Measurements from ENCODE around the gene SEC14L5.
A peak's percentile ranks its signal among the peaks of the same experiment; 100 is the strongest.

The SEC14L5 gene

GRCh38 chr16:5028950-5029475 lies 70.9 kb downstream of the SEC14L5 start:
- H3K27me3 ChIP-seq (ENCODE audit: insufficient read depth, low read length): no peaks in the 10 kb centered on the region
- no peak for DNase-seq
- no peak overlapping the region for H2AFZ ChIP-seq (ENCODE audit: insufficient read depth, low read length, poor library complexity)
- peaks cover 1% of the 10 kb centered on the region for H3K9me3 ChIP-seq (ENCODE audit: insufficient read depth, low read depth, low read length)
- no peak overlapping the region for H3K18ac ChIP-seq (ENCODE audit: low read length)
- no peak overlapping the region for H3K9ac ChIP-seq (ENCODE audit: low read length)
- peaks cover 7% of the 10 kb centered on the region for H3K79me2 ChIP-seq (ENCODE audit: control insufficient read depth, insufficient read depth, low read length, poor library complexity)
- no peak overlapping the region for H2AK5ac ChIP-seq (ENCODE audit: low read length)
- no peak overlapping the region for H2BK12ac ChIP-seq (ENCODE audit: low read length)
- no peak overlapping the region for H3K4me2 ChIP-seq (ENCODE audit: low read length)
- no peak overlapping the region for H2BK120ac ChIP-seq (ENCODE audit: insufficient read depth, low read length, poor library complexity)
- no peak overlapping the region for H4K12ac ChIP-seq (ENCODE audit: low read depth, low read length)
- no peak overlapping the region for H3K23ac ChIP-seq (ENCODE audit: low read length)
- peaks cover 5 to 7% of the 10 kb centered on the region in 2 experiments for H3K4me1 ChIP-seq (ENCODE audit: control insufficient read depth in 1 of 2, insufficient read depth in 2 of 2, low read length in 2 of 2)
- H2BK5ac ChIP-seq (ENCODE audit: low read depth, low read length, poor library complexity): no peak overlapping the region
- no peak overlapping the region for H4K91ac ChIP-seq (ENCODE audit: low read depth, low read length)
- no peak overlapping the region for H3K27ac ChIP-seq (ENCODE audit: low read depth, low read length)
- H3K14ac ChIP-seq (ENCODE audit: low read length): no peak overlapping the region
- peaks cover 5% of the 10 kb centered on the region for H3K79me1 ChIP-seq (ENCODE audit: low read length)
- H3K36me3 ChIP-seq (ENCODE audit: control insufficient read depth in 1 of 2, insufficient read depth in 2 of 2, low read length in 2 of 2): peaks cover 2 to 6% of the 10 kb centered on the region in 2 experiments
- no peak overlapping the region for H3K4me3 ChIP-seq (ENCODE audit: low read depth, low read length)
- no CpG with 5 or more reads among the region's 18 CpGs for WGBS (ENCODE audit: extremely low coverage, insufficient coverage, insufficient read length)
- H4K8ac ChIP-seq (ENCODE audit: low read depth, low read length): no peak overlapping the region
- H3K4ac ChIP-seq (ENCODE audit: low read depth, low read length): no peak overlapping the region

GRCh38 chr16:5030251-5030870 lies 72.2 kb downstream of the SEC14L5 start:
- Histone ChIP-seq H3K79me1 (ENCODE audit: low read length) (peaks cover 5% of the 10 kb centered on the region), H3K14ac (ENCODE audit: low read length) (no peak overlapping the region), H3K36me3 (ENCODE audit: control insufficient read depth in 1 of 2, insufficient read depth in 2 of 2, low read length in 2 of 2) (peaks cover 2 to 6% of the 10 kb centered on the region in 2 experiments), H4K12ac (ENCODE audit: low read depth, low read length) (no peak overlapping the region), H2AK5ac (ENCODE audit: low read length) (no peak overlapping the region), H2AFZ (ENCODE audit: insufficient read depth, low read length, poor library complexity) (no peak overlapping the region), H3K18ac (ENCODE audit: low read length) (no peak overlapping the region), H2BK5ac (ENCODE audit: low read depth, low read length, poor library complexity) (no peak overlapping the region), H3K4me3 (ENCODE audit: low read depth, low read length) (no peak overlapping the region), H3K4ac (ENCODE audit: low read depth, low read length) (no peak overlapping the region), H3K79me2 (ENCODE audit: control insufficient read depth, insufficient read depth, low read length, poor library complexity) (peaks cover 7% of the 10 kb centered on the region), H4K91ac (ENCODE audit: low read depth, low read length) (no peak overlapping the region), H3K27ac (ENCODE audit: low read depth, low read length) (no peak overlapping the region), H3K4me1 (ENCODE audit: control insufficient read depth in 1 of 2, insufficient read depth in 2 of 2, low read length in 2 of 2) (peaks cover 5 to 7% of the 10 kb centered on the region in 2 experiments), H2BK120ac (ENCODE audit: insufficient read depth, low read length, poor library complexity) (no peak overlapping the region), H3K23ac (ENCODE audit: low read length) (no peak overlapping the region), H3K4me2 (ENCODE audit: low read length) (no peak overlapping the region), H3K9ac (ENCODE audit: low read length) (no peak overlapping the region), H4K8ac (ENCODE audit: low read depth, low read length) (no peak overlapping the region), H3K9me3 (ENCODE audit: insufficient read depth, low read depth, low read length) (peaks cover 1% of the 10 kb centered on the region), H2BK12ac (ENCODE audit: low read length) (no peak overlapping the region), H3K27me3 (ENCODE audit: insufficient read depth, low read length) (no peaks in the 10 kb centered on the region)
- WGBS (ENCODE audit: extremely low coverage, insufficient coverage, insufficient read length): no CpG with 5 or more reads among the region's 12 CpGs
- no peak for DNase-seq

GRCh38 chr16:5031601-5032000 lies 73.5 kb downstream of the SEC14L5 start:
- no peak overlapping the region for H3K4ac ChIP-seq (ENCODE audit: low read depth, low read length)
- WGBS (ENCODE audit: extremely low coverage, insufficient coverage, insufficient read length): no CpG with 5 or more reads among the region's 7 CpGs

GRCh38 chr16:5032748-5033167 lies 74.6 kb downstream of the SEC14L5 start:
- Histone ChIP-seq H3K27me3 (ENCODE audit: insufficient read depth, low read length) (no peaks in the 10 kb centered on the region), H3K4me2 (ENCODE audit: low read length) (peak overlapping the region; percentile 91), H3K9ac (ENCODE audit: low read length) (peak overlapping the region; percentile 44), H2BK12ac (ENCODE audit: low read length) (no peak overlapping the region), H3K14ac (ENCODE audit: low read length) (peak overlapping the region; percentile 25), H2AFZ (ENCODE audit: insufficient read depth, low read length, poor library complexity) (peak overlapping the region; percentile 95), H2BK5ac (ENCODE audit: low read depth, low read length, poor library complexity) (no peak overlapping the region), H4K8ac (ENCODE audit: low read depth, low read length) (peak overlapping the region; percentile 97), H4K12ac (ENCODE audit: low read depth, low read length) (no peak overlapping the region), H3K4me1 (ENCODE audit: control insufficient read depth in 1 of 2, insufficient read depth in 2 of 2, low read length in 2 of 2) (peaks cover 5 to 7% of the 10 kb centered on the region in 2 experiments), H4K91ac (ENCODE audit: low read depth, low read length) (peak overlapping the region; percentile 46), H2BK120ac (ENCODE audit: insufficient read depth, low read length, poor library complexity) (peak overlapping the region; percentile 34), H3K23ac (ENCODE audit: low read length) (no peak overlapping the region), H3K9me3 (ENCODE audit: insufficient read depth, low read depth, low read length) (no peaks in the 10 kb centered on the region), H3K79me2 (ENCODE audit: control insufficient read depth, insufficient read depth, low read length, poor library complexity) (peaks cover 7% of the 10 kb centered on the region), H3K18ac (ENCODE audit: low read length) (no peak overlapping the region), H2AK5ac (ENCODE audit: low read length) (no peak overlapping the region), H3K4me3 (ENCODE audit: low read depth, low read length) (peak overlapping the region; percentile 76), H3K79me1 (ENCODE audit: low read length) (peaks cover 5% of the 10 kb centered on the region), H3K4ac (ENCODE audit: low read depth, low read length) (no peak overlapping the region), H3K27ac (ENCODE audit: low read depth, low read length) (no peak overlapping the region), H3K36me3 (ENCODE audit: control insufficient read depth in 1 of 2, insufficient read depth in 2 of 2, low read length in 2 of 2) (peaks cover 2% of the 10 kb centered on the region in 2 experiments)
- no CpG with 5 or more reads among the region's 12 CpGs for WGBS (ENCODE audit: extremely low coverage, insufficient coverage, insufficient read length)
- DNase-seq: no peak

More at GRCh38 chr16:5031601-5032000, 73.5 kb downstream of the SEC14L5 start:
- Histone ChIP-seq H2AK5ac (ENCODE audit: low read length) (no peak overlapping the region), H3K4me3 (ENCODE audit: low read depth, low read length) (no peak overlapping the region), H3K9ac (ENCODE audit: low read length) (peak overlapping the region; percentile 23), H3K36me3 (ENCODE audit: control insufficient read depth in 1 of 2, insufficient read depth in 2 of 2, low read length in 2 of 2) (peaks cover 2 to 6% of the 10 kb centered on the region in 2 experiments), H3K79me2 (ENCODE audit: control insufficient read depth, insufficient read depth, low read length, poor library complexity) (peaks cover 7% of the 10 kb centered on the region), H3K79me1 (ENCODE audit: low read length) (peaks cover 5% of the 10 kb centered on the region), H3K4me1 (ENCODE audit: control insufficient read depth in 1 of 2, insufficient read depth in 2 of 2, low read length in 2 of 2) (peaks cover 5 to 7% of the 10 kb centered on the region in 2 experiments), H4K8ac (ENCODE audit: low read depth, low read length) (no peak overlapping the region), H2BK12ac (ENCODE audit: low read length) (no peak overlapping the region), H4K12ac (ENCODE audit: low read depth, low read length) (no peak overlapping the region), H3K27ac (ENCODE audit: low read depth, low read length) (no peak overlapping the region), H2BK120ac (ENCODE audit: insufficient read depth, low read length, poor library complexity) (no peak overlapping the region), H2BK5ac (ENCODE audit: low read depth, low read length, poor library complexity) (no peak overlapping the region), H3K23ac (ENCODE audit: low read length) (no peak overlapping the region), H3K9me3 (ENCODE audit: insufficient read depth, low read depth, low read length) (peaks cover 1% of the 10 kb centered on the region), H3K4me2 (ENCODE audit: low read length) (no peak overlapping the region), H3K18ac (ENCODE audit: low read length) (no peak overlapping the region), H3K14ac (ENCODE audit: low read length) (no peak overlapping the region), H2AFZ (ENCODE audit: insufficient read depth, low read length, poor library complexity) (no peak overlapping the region), H3K27me3 (ENCODE audit: insufficient read depth, low read length) (no peaks in the 10 kb centered on the region), H4K91ac (ENCODE audit: low read depth, low read length) (no peak overlapping the region)
- DNase-seq: no peak
